Heart left ventricle (tissue), 13 donors: ENCODE results near the gene EPHX1.

Experiments used
- POLR2A ChIP-seq, 2 donors: fragments of 450-650 bp; IDR thresholded peaks; one replicate each; pipeline ENCODE4 v1.6.1; 2017; ENCODE audit warnings: antibody characterized with exemption in 2 of 2, mild to moderate bottlenecking in 2 of 2, moderate library complexity in 2 of 2
- TF ChIP-seq, protein P1 (sequence below), 12 donors: fragments of 200-600 bp; sonication (generic) in 4 of 12; IDR thresholded peaks; one replicate each; pipeline versions ENCODE4 v1.5.0 to v1.8.0; 2018 to 2022; ENCODE audit warnings: antibody characterized with exemption in 12 of 12, mild to moderate bottlenecking in 5 of 12
- donor health status: ischemic (EF 13 %, LVEDD 7.1; RV severe dilation, severe dysfunction).
- donor health status: DM: no; HTN: yes; CAD: no.
- donor health status: DM: no; HTN: no; CAD: no.
- donor health status: ischemic (EF 25% LVEDD 6.9; RV normal size, moderate dysfunction).
- donor health status: ischemic (EF 25% LVEDD 5.7; RV mildly dilated, moderate dysfunction).
- donor health status: ischemic (EF 35%, LVEDD 5.7; RV mildly dilated, moderate dysfunction).
- donor health status: nonischemic (EF 11% LVEDD 7.7; RV severe dilation, severe dysfunction).
- donor health status: DM: yes; HTN: yes; CAD: no.
- donor health status: PGD.
- donor health status: ischemic (EF 29% LVEDD 5.4; RV normal size, mild dysfunction).
- donor health status: nonischemic (EF 23%, LVEDD 6.1; RV moderate dilation, normal function).

DNA sequence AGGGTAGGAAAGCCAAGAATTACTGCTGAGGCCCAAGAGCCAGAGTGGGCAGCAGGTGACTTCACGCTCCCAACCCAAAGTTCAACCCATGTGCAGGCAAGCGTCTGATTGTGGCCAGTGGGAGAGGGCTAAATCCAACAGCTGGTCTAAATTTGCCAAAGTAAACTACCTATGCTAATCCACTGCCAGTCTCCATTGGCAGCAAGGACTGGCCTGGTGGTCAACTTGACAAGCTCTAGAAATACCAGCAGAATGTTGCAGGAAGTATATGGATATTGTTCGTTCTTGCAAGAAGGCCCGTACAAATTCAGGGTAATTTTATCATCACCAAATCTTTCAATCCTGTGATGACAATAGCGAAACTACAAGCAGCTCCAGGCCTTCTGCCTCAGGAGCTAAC, 70.7 kb downstream of the EPHX1 start:
- TF ChIP-seq, protein P1, sequence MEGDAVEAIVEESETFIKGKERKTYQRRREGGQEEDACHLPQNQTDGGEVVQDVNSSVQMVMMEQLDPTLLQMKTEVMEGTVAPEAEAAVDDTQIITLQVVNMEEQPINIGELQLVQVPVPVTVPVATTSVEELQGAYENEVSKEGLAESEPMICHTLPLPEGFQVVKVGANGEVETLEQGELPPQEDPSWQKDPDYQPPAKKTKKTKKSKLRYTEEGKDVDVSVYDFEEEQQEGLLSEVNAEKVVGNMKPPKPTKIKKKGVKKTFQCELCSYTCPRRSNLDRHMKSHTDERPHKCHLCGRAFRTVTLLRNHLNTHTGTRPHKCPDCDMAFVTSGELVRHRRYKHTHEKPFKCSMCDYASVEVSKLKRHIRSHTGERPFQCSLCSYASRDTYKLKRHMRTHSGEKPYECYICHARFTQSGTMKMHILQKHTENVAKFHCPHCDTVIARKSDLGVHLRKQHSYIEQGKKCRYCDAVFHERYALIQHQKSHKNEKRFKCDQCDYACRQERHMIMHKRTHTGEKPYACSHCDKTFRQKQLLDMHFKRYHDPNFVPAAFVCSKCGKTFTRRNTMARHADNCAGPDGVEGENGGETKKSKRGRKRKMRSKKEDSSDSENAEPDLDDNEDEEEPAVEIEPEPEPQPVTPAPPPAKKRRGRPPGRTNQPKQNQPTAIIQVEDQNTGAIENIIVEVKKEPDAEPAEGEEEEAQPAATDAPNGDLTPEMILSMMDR (IDR thresholded peaks at IDR 0.05) = no peak
- TF ChIP-seq POLR2A (IDR thresholded peaks at IDR 0.05) = no peak
